Lung (tissue), 12 donors: Measurements from ENCODE around the gene SMIM44. TPM values are rescaled to one million over a fixed set of nuclear protein-coding genes. Genes with fewer than 3 reads are reported as not detected.

Experiments used
- ATAC-seq: fragments of 200-7000 bp; cut with Tn5 transposase; one replicate; pipeline ENCODE4 v1.9.1; 2020; ENCODE audit warnings: moderate number of reproducible peaks; ENCODE audit not compliant: insufficient read depth, low FRiP score
- DNase-seq, 3 donors: peaks; one replicate each; pipeline ENCODE4 v3.0.0-alpha.2; 2013 to 2017
- H3K27ac ChIP-seq, 2 donors: one replicate each; pipeline ENCODE4 v1.5.1; 2013; ENCODE audit warnings: mild to moderate bottlenecking in 2 of 2, moderate library complexity in 2 of 2, control low read depth in 1 of 2, inconsistent platforms in 1 of 2, low read depth in 1 of 2, low read length in 1 of 2
- H3K27me3 ChIP-seq, 3 donors: one replicate each; pipeline ENCODE4 v1.5.1; 2013; ENCODE audit warnings: low read length in 2 of 3; ENCODE audit not compliant: control insufficient read depth in 3 of 3, insufficient read depth in 3 of 3
- H3K36me3 ChIP-seq, 4 donors: one replicate each; pipeline ENCODE4 v1.5.1; 2013; ENCODE audit warnings: low read length in 4 of 4, mild to moderate bottlenecking in 1 of 4, moderate library complexity in 1 of 4; ENCODE audit not compliant: control insufficient read depth in 4 of 4, insufficient read depth in 4 of 4
- H3K4me1 ChIP-seq, 5 donors: one replicate each; pipeline ENCODE4 v1.5.1; 2013; ENCODE audit warnings: low read length in 5 of 5, mild to moderate bottlenecking in 2 of 5, moderate library complexity in 1 of 5; ENCODE audit not compliant: control insufficient read depth in 5 of 5, insufficient read depth in 5 of 5
- H3K4me3 ChIP-seq: one replicate; pipeline ENCODE4 v1.5.1; 2013; ENCODE audit warnings: mild to moderate bottlenecking, control low read depth, moderate library complexity
- H3K9ac ChIP-seq, 2 donors: one replicate each; pipeline ENCODE4 v1.5.1; 2013; ENCODE audit warnings: low read length in 2 of 2, control low read depth in 1 of 2; ENCODE audit not compliant: insufficient read depth in 1 of 2
- H3K9me3 ChIP-seq, 4 donors: one replicate each; pipeline ENCODE4 v1.5.1; 2013; ENCODE audit warnings: low read length in 3 of 4, mild to moderate bottlenecking in 1 of 4, moderate library complexity in 1 of 4; ENCODE audit not compliant: control insufficient read depth in 4 of 4, insufficient read depth in 3 of 4
- WGBS, 2 donors: extraction: QIAGEN DNeasy Blood & Tissue Kit; methylation state at CpG; one replicate each; pipeline ENCODE4 v1.1.7; 2013; 5-methylcytosine and 5-hydroxymethylcytosine counted together
- polyA plus RNA-seq, 2 donors: library from polyadenylated mRNA; stranded (reverse); fragments of 200-250 nt; gene quantifications; one replicate each; pipeline ENCODE4 v1.2.1, GENCODE V29; 2013
- total RNA-seq, 2 donors: library from RNA; depleted of rRNA in 1 of 2; stranded (reverse); fragments of >200 nt in 1 of 2; gene quantifications; one replicate each; pipeline ENCODE4 v1.2.1, GENCODE V29; 2014 to 2021
- TF ChIP-seq, protein P1 (sequence below): IDR thresholded peaks from 2 replicates; pipeline ENCODE4 v1.5.1; 2012; ENCODE audit warnings: mild to moderate bottlenecking; ENCODE audit errors: control extremely low read depth, extremely low read depth
- donor health status: control.
- donor health status: control.
- donor health status: Bipolar disorder and iron deficiency.
- donor health status: healthy.
- donor health status: DM: yes; HTN: yes; CAD: no.

The SMIM44 gene
- total and polyA plus RNA-seq, 4 donors = not detected

DNA sequence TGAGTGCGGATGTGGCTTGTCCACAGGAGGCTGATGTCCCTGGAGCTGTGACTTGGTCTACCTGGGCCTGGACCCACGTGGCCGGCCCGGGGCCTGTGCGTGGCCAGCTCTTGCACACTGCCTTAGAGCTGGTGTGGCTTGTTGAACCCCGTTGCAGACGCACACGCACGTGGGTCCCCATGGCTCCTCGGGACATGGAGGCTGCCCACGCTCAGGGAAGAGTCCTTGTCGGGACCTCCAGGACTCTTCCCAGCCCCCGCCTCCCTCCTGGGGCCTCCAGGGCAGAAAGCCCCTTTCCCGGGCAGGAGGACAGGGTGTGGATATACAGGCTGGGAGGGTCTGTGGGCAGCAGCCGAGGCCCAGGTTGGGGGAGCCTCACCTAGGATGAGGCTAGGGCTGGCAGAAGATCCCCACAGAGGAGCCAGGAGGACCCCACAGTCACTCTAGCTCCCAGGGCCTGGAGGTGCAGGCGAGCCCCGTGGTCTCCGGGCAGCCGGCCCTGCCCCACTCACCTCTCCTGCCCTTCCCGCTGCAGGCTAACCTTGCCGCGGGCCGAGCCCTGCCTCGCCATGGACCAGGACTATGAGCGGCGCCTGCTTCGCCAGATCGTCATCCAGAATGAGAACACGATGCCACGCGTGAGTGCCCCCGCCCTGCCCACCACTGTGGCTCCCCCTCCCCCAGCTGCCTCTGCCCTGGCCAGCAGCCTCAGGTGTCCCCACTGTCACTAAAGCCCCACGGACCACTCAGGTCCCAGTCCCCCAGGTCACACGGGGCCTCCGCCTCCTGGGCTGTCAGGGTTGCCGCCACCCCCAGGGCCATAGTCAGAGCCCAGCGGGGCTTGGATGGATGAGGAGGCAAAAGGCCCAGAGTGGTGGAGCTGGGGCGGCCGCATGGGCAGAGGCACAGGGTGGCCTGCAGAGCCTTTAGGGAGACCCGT is 39.5 kb upstream of the SMIM44 start:
- Histone ChIP-seq H3K4me3 (no peak overlapping the region), H3K27me3 (no peaks in the 10 kb centered on the region), H3K4me1 (peaks cover 0 to 2% (median 0%) of the 10 kb centered on the region in 5 donors), H3K9ac (no peak overlapping the region), H3K36me3 (peaks cover 1 to 52% (median 22%) of the 10 kb centered on the region in 4 donors), H3K27ac (no peak overlapping the region), H3K9me3 (peaks cover 0 to 1% (median 0%) of the 10 kb centered on the region in 4 donors)
- no peak for ATAC-seq
- DNase-seq = no peak
- 94 to 96% methylated on average over 39 to 40 of the region's 40 CpGs for WGBS, 2 donors
- TF ChIP-seq, protein P1, sequence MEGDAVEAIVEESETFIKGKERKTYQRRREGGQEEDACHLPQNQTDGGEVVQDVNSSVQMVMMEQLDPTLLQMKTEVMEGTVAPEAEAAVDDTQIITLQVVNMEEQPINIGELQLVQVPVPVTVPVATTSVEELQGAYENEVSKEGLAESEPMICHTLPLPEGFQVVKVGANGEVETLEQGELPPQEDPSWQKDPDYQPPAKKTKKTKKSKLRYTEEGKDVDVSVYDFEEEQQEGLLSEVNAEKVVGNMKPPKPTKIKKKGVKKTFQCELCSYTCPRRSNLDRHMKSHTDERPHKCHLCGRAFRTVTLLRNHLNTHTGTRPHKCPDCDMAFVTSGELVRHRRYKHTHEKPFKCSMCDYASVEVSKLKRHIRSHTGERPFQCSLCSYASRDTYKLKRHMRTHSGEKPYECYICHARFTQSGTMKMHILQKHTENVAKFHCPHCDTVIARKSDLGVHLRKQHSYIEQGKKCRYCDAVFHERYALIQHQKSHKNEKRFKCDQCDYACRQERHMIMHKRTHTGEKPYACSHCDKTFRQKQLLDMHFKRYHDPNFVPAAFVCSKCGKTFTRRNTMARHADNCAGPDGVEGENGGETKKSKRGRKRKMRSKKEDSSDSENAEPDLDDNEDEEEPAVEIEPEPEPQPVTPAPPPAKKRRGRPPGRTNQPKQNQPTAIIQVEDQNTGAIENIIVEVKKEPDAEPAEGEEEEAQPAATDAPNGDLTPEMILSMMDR = no peak

GRCh38 chr19:3521104-3521445 is 37.8 kb upstream of the SMIM44 start:
- WGBS, 2 donors = 68 to 77% methylated on average over 7 of the region's 7 CpGs
- TF ChIP-seq, protein P1 = no peak
- Histone ChIP-seq H3K27me3 (no peaks in the 10 kb centered on the region), H3K9me3 (peaks cover 0 to 1% (median 0%) of the 10 kb centered on the region in 4 donors), H3K4me1 (peaks cover 0 to 7% (median 2%) of the 10 kb centered on the region in 5 donors), H3K27ac (no peak overlapping the region), H3K9ac (no peak overlapping the region), H3K36me3 (peaks cover 0 to 35% (median 16%) of the 10 kb centered on the region in 4 donors), H3K4me3 (no peak overlapping the region)
- DNase-seq (no peak), ATAC-seq (no peak)

- Histone ChIP-seq H3K27me3 (no peaks in the 10 kb centered on the region), H3K27ac (no peak overlapping the region), H3K9me3 (peaks cover 0 to 1% (median 0%) of the 10 kb centered on the region in 4 donors), H3K36me3 (peaks cover 0 to 30% (median 14%) of the 10 kb centered on the region in 4 donors), H3K4me1 (peaks cover 0 to 11% (median 2%) of the 10 kb centered on the region in 5 donors), H3K9ac (no peak overlapping the region), H3K4me3 (no peak overlapping the region)
- no peak for ATAC-seq
- TF ChIP-seq, protein P1 = no peak
- no peak for DNase-seq
- 89 to 93% methylated on average over 37 of the region's 37 CpGs for WGBS, 2 donors
These were observed 37.2 kb upstream of the SMIM44 start for GRCh38 chr19:3520166-3521103.
